GM23338 (cell line): Measurements from ENCODE around the gene COX7B. TPM values are rescaled to one million over a fixed set of nuclear protein-coding genes. Genes with fewer than 3 reads are reported as not detected.

ENCODE experiments used
- ATAC-seq: fragments of 200-7000 bp; cut with Tn5 transposase; 3 replicates; pipeline ENCODE4 v1.9.1; 2020
- DNase-seq: peaks from one replicate; pipeline ENCODE4 v3.0.0-alpha.2; 2015; ENCODE audit warnings: low spot score
- H2AFZ ChIP-seq: fragments of 200-600 bp; sonication (generic); 2 replicates; pipeline ENCODE4 v1.8.0; 2016; ENCODE audit warnings: antibody characterized with exemption, mild to moderate bottlenecking, moderate library complexity
- H3F3A ChIP-seq: fragments of 200-600 bp; sonication (generic); replicated peaks from 2 replicates; pipeline ENCODE4 v1.8.0; 2017; ENCODE audit warnings: antibody characterized with exemption, mixed run types, low read depth
- H3K27ac ChIP-seq: fragments of 200-600 bp; sonication (generic); 2 replicates; pipeline ENCODE4 v1.6.1; 2016; ENCODE audit warnings: low read depth
- H3K27me3 ChIP-seq: fragments of 200-600 bp; sonication (generic); 2 replicates; pipeline ENCODE4 v1.8.0; 2016; ENCODE audit warnings: mild to moderate bottlenecking, mixed run types, moderate library complexity; ENCODE audit not compliant: insufficient read depth
- H3K36me3 ChIP-seq: fragments of 200-600 bp; sonication (generic); 2 replicates; pipeline ENCODE4 v1.8.0; 2016; ENCODE audit warnings: mild to moderate bottlenecking; ENCODE audit not compliant: insufficient read depth
- H3K4me1 ChIP-seq: fragments of 200-600 bp; sonication (generic); 2 replicates; pipeline ENCODE4 v1.8.0; 2016; ENCODE audit warnings: mild to moderate bottlenecking, moderate library complexity; ENCODE audit not compliant: insufficient read depth
- H3K4me2 ChIP-seq: fragments of 200-600 bp; sonication (generic); 2 replicates; pipeline ENCODE4 v1.7.1; 2017; ENCODE audit warnings: mixed run types
- H3K4me3 ChIP-seq: fragments of 200-600 bp; sonication (generic); 2 replicates; pipeline ENCODE4 v1.6.1; 2016; ENCODE audit warnings: mixed run types
- H3K79me2 ChIP-seq: fragments of 200-600 bp; sonication (generic); replicated peaks from 2 replicates; pipeline ENCODE4 v1.8.0; 2017; ENCODE audit warnings: mild to moderate bottlenecking; ENCODE audit not compliant: insufficient read depth
- H3K9me2 ChIP-seq: fragments of 200-600 bp; sonication (generic); 2 replicates; pipeline ENCODE4 v1.8.0; 2017; ENCODE audit not compliant: insufficient read depth
- H4K20me1 ChIP-seq: fragments of 200-600 bp; sonication (generic); replicated peaks from 2 replicates; pipeline ENCODE4 v1.8.0; 2017; ENCODE audit warnings: mild to moderate bottlenecking; ENCODE audit not compliant: insufficient read depth
- H3K27ac Mint-ChIP-seq: 2 replicates; pipeline ENCODE4 v1.8.0; 2020; ENCODE audit warnings: inconsistent platforms, mild to moderate bottlenecking, moderate library complexity, mixed read lengths
- H3K27me3 Mint-ChIP-seq: 3 replicates; pipeline ENCODE4 v1.8.0; 2022; ENCODE audit warnings: low read depth, mild to moderate bottlenecking, moderate library complexity, mixed read lengths, inconsistent platforms; ENCODE audit not compliant: insufficient read depth, poor library complexity
- H3K36me3 Mint-ChIP-seq: 3 replicates; pipeline ENCODE4 v1.8.0; 2021; ENCODE audit warnings: low read depth, mild to moderate bottlenecking, inconsistent platforms, moderate library complexity, mixed read lengths
- H3K4me1 Mint-ChIP-seq: 3 replicates; pipeline ENCODE4 v1.8.0; 2020; ENCODE audit warnings: mild to moderate bottlenecking, inconsistent platforms, mixed read lengths
- H3K4me3 Mint-ChIP-seq: 3 replicates; pipeline ENCODE4 v1.8.0; 2021; ENCODE audit warnings: moderate library complexity, mild to moderate bottlenecking, inconsistent platforms, mixed read lengths
- H3K9me3 Mint-ChIP-seq: 3 replicates; pipeline ENCODE4 v1.8.0; 2020; ENCODE audit warnings: moderate library complexity, mild to moderate bottlenecking, inconsistent platforms, mixed read lengths
- JUNB ChIP-seq: IDR thresholded peaks from one replicate; pipeline ENCODE4 v1.6.1; 2016; ENCODE audit warnings: antibody characterized with exemption; ENCODE audit not compliant: unreplicated experiment
- STAT1 ChIP-seq: IDR thresholded peaks from one replicate; pipeline ENCODE4 v1.6.1; 2016; ENCODE audit warnings: antibody characterized with exemption; ENCODE audit not compliant: unreplicated experiment
- ZNF114 ChIP-seq: fragments of 250-450 bp; sonication (Bioruptor Pico); IDR thresholded peaks from 2 replicates; pipeline ENCODE4 v1.5.0; 2020; ENCODE audit warnings: mild to moderate bottlenecking, moderate library complexity
- polyA plus RNA-seq: library from polyadenylated mRNA; unstranded; fragments of >200 nt; fragmentation: Nextera tagmentation; extraction: Ambion mirVana; gene quantifications from 2 replicates; pipeline ENCODE4 v1.2.1, GENCODE V29; 2016
- total RNA-seq: library from RNA; depleted of rRNA; stranded (reverse); fragments of >200 nt; shearing (Covaris generic); gene quantifications from 2 replicates; pipeline ENCODE4 v1.2.3, GENCODE V29; 2014
- TF ChIP-seq, protein P1 (sequence below), 2 experiments: fragments of 200-600 bp in 1 of 2; sonication (generic) in 1 of 2; conservative IDR thresholded peaks; 2 replicates each; pipeline versions ENCODE4 v1.5.1 to v1.6.1; 2016 to 2017; ENCODE audit warnings: antibody characterized with exemption in 2 of 2, low read depth in 2 of 2, mild to moderate bottlenecking in 2 of 2, moderate library complexity in 1 of 2
- TF ChIP-seq, protein P2 (sequence below): IDR thresholded peaks from one replicate; pipeline ENCODE4 v1.6.1; 2018; ENCODE audit warnings: antibody characterized with exemption; ENCODE audit not compliant: unreplicated experiment

COX7B gene
- total and polyA plus RNA-seq, 2 experiments from 2014 or later: 411 to 1,029 TPM

DNA sequence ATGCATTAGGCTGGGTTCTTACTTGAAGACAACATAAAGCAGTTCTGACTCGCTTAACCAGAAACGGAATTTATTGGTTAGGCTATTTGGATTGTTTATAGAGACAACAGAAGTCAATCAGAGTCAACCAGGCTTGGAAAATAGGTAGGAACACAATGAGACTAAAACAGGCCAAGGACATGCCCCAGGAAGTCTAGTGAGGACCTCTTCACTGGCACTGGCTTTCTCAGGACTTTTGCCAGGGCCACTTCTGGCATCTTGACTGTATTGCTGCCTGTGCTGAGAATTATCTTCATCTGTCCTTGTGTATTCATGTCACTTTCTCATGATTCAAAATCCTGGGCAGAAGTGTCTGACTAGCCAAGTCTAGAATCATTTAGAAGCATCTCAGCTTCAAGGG lies 50.6 kb downstream of the COX7B start (continued):
- no peak for TF ChIP-seq JUNB
- TF ChIP-seq, protein P1, sequence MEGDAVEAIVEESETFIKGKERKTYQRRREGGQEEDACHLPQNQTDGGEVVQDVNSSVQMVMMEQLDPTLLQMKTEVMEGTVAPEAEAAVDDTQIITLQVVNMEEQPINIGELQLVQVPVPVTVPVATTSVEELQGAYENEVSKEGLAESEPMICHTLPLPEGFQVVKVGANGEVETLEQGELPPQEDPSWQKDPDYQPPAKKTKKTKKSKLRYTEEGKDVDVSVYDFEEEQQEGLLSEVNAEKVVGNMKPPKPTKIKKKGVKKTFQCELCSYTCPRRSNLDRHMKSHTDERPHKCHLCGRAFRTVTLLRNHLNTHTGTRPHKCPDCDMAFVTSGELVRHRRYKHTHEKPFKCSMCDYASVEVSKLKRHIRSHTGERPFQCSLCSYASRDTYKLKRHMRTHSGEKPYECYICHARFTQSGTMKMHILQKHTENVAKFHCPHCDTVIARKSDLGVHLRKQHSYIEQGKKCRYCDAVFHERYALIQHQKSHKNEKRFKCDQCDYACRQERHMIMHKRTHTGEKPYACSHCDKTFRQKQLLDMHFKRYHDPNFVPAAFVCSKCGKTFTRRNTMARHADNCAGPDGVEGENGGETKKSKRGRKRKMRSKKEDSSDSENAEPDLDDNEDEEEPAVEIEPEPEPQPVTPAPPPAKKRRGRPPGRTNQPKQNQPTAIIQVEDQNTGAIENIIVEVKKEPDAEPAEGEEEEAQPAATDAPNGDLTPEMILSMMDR (conservative IDR thresholded peaks at IDR 0.05; ENCODE audit: low read depth in 2 of 2): no peak
- TF ChIP-seq, protein P2, sequence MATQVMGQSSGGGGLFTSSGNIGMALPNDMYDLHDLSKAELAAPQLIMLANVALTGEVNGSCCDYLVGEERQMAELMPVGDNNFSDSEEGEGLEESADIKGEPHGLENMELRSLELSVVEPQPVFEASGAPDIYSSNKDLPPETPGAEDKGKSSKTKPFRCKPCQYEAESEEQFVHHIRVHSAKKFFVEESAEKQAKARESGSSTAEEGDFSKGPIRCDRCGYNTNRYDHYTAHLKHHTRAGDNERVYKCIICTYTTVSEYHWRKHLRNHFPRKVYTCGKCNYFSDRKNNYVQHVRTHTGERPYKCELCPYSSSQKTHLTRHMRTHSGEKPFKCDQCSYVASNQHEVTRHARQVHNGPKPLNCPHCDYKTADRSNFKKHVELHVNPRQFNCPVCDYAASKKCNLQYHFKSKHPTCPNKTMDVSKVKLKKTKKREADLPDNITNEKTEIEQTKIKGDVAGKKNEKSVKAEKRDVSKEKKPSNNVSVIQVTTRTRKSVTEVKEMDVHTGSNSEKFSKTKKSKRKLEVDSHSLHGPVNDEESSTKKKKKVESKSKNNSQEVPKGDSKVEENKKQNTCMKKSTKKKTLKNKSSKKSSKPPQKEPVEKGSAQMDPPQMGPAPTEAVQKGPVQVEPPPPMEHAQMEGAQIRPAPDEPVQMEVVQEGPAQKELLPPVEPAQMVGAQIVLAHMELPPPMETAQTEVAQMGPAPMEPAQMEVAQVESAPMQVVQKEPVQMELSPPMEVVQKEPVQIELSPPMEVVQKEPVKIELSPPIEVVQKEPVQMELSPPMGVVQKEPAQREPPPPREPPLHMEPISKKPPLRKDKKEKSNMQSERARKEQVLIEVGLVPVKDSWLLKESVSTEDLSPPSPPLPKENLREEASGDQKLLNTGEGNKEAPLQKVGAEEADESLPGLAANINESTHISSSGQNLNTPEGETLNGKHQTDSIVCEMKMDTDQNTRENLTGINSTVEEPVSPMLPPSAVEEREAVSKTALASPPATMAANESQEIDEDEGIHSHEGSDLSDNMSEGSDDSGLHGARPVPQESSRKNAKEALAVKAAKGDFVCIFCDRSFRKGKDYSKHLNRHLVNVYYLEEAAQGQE: no peak
- TF ChIP-seq STAT1: no peak

DNA sequence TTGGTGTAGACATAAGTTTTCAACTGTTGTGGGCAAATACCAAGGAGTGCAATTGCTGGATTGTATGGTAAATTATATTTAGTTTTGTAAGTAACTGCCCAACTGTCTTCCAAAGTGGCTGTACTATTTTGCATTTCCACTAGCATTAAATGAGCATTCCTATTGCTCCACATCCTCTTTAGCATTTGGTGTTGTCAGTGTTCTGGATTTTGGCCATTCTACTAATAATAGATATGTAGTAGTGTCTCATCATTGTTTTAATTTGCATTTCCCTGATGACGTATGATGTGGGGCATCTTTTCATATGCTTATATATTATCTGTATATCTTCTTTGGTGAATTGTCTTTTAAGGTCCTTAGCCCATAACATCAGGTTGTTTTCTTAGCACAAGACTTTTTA lies 52.9 kb downstream of the COX7B start:
- Mint-ChIP-seq H3K27ac (no peak overlapping the region), H3K4me1 (no peaks in the 10 kb centered on the region), H3K4me3 (no peak overlapping the region), H3K27me3 (no peaks in the 10 kb centered on the region), H3K9me3 (no peaks in the 10 kb centered on the region), H3K36me3 (no peaks in the 10 kb centered on the region)
- Histone ChIP-seq H3K4me1 (no peaks in the 10 kb centered on the region), H3K4me2 (no peak overlapping the region), H3K79me2 (no peaks in the 10 kb centered on the region), H3K27me3 (no peaks in the 10 kb centered on the region), H3K9me2 (no peaks in the 10 kb centered on the region), H3F3A (no peaks in the 10 kb centered on the region), H3K27ac (no peak overlapping the region), H2AFZ (no peak overlapping the region), H3K4me3 (no peak overlapping the region), H3K36me3 (no peaks in the 10 kb centered on the region), H4K20me1 (no peaks in the 10 kb centered on the region)
- DNase-seq: no peak
- TF ChIP-seq ZNF114 (CRISPR knock-in tag) (no peak), JUNB (no peak)
- TF ChIP-seq, protein P2: no peak
- no peak for ATAC-seq
